Measurements from ENCODE around the gene DNAH14.

The DNAH14 gene

GRCh38 chr1:225426395-225427234 lies 497.1 kb downstream of the DNAH14 start:
- TF ChIP-seq, protein P1, sequence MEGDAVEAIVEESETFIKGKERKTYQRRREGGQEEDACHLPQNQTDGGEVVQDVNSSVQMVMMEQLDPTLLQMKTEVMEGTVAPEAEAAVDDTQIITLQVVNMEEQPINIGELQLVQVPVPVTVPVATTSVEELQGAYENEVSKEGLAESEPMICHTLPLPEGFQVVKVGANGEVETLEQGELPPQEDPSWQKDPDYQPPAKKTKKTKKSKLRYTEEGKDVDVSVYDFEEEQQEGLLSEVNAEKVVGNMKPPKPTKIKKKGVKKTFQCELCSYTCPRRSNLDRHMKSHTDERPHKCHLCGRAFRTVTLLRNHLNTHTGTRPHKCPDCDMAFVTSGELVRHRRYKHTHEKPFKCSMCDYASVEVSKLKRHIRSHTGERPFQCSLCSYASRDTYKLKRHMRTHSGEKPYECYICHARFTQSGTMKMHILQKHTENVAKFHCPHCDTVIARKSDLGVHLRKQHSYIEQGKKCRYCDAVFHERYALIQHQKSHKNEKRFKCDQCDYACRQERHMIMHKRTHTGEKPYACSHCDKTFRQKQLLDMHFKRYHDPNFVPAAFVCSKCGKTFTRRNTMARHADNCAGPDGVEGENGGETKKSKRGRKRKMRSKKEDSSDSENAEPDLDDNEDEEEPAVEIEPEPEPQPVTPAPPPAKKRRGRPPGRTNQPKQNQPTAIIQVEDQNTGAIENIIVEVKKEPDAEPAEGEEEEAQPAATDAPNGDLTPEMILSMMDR (IDR thresholded peaks at IDR 0.05; ENCODE audit: control extremely low read depth, extremely low read depth, low read depth, missing control alignments) = no peak
- POLR2A ChIA-PET = no interaction called here
- CTCF ChIA-PET = interaction anchor here (1.4 to 4.0 kb wide), 3 partner anchors 10 to 48 kb away, joined by 3 to 11 read pairs (median 10); no protein-coding TSS in a partner anchor

GRCh38 chr1:225427235-225428067 lies 498.0 kb downstream of the DNAH14 start, which contains the start of gene LBR:
Gene LBR (minus strand): TSS chr1:225428038. CDS start chr1:225424075, 3,963 bp downstream.
- CTCF ChIA-PET = interaction anchor here (1.0 to 6.2 kb wide), 4 partner anchors 13 to 30 kb away, joined by 3 to 30 read pairs (median 7); no protein-coding TSS in a partner anchor

More at GRCh38 chr1:225426395-225427234, 497.1 kb downstream of the DNAH14 start:
- DNase-seq (ENCODE audit: extremely low spot score) = peak; percentile 31

GRCh38 chr1:225428068-225428880 lies 498.8 kb downstream of the DNAH14 start:
- ChIA-PET POLR2A (interaction anchor here (0.5 to 1.1 kb wide), 3 partner anchors 16 to 1301 kb away, joined by 3 to 4 read pairs (median 4); partner anchors contain the start of gene H3-3A), CTCF (interaction anchor here (1.0 to 6.2 kb wide), 4 partner anchors 13 to 30 kb away, joined by 3 to 30 read pairs (median 4); no protein-coding TSS in a partner anchor)
- peak; percentile 96 for DNase-seq (ENCODE audit: extremely low spot score)
- TF ChIP-seq, protein P1 (IDR thresholded peaks at IDR 0.05; ENCODE audit: control extremely low read depth, extremely low read depth, low read depth, missing control alignments) = no peak

More at GRCh38 chr1:225427235-225428067, 498.0 kb downstream of the DNAH14 start, which contains the start of gene LBR:
- DNase-seq (ENCODE audit: extremely low spot score) = no peak
- TF ChIP-seq, protein P1 (IDR thresholded peaks at IDR 0.05; ENCODE audit: control extremely low read depth, extremely low read depth, low read depth, missing control alignments) = no peak
- POLR2A ChIA-PET = interaction anchor here (0.6 to 1.1 kb wide), 2 partner anchors 12 to 17 kb away, joined by 4 to 7 read pairs; no protein-coding TSS in a partner anchor

DNA sequence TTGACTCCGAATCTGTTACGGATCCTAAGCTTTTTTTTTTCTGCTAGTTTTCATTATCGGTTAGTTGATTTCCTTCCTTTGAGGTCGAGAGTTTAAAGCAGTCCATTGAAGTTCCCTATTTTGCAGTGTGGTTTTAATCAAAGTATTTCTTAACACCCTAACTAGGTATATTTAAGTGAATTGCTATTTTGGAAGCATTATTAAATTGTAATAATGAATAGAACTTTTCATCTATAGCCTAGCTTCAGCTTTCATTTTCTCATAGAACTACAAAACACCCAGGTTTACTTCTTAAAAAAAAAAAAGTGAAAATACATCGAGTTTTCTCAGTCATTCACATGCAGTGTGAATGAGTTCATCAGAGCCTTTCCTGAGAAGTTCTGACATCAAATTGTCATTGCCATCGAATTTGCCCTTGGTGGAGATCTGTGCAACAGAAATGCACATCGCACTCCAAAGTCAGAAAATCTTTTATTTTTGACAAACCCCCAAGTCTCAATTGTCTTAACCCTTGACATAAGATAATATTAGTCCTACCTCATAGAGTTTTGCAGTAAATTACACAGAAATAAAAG lies 499.5 kb downstream of the DNAH14 start:
- TF ChIP-seq, protein P1 (IDR thresholded peaks at IDR 0.05; ENCODE audit: control extremely low read depth, extremely low read depth, low read depth, missing control alignments) = no peak
- CTCF ChIA-PET = interaction anchor here (1.0 to 6.2 kb wide), 4 partner anchors 12 to 31 kb away, joined by 3 to 30 read pairs (median 4); no protein-coding TSS in a partner anchor
- DNase-seq (ENCODE audit: extremely low spot score) = no peak
- POLR2A ChIA-PET = interaction anchor here (0.5 to 0.8 kb wide), 2 partner anchors 634 to 1302 kb away, joined by 3 to 4 read pairs; partner anchors contain the start of gene H3-3A

DNA sequence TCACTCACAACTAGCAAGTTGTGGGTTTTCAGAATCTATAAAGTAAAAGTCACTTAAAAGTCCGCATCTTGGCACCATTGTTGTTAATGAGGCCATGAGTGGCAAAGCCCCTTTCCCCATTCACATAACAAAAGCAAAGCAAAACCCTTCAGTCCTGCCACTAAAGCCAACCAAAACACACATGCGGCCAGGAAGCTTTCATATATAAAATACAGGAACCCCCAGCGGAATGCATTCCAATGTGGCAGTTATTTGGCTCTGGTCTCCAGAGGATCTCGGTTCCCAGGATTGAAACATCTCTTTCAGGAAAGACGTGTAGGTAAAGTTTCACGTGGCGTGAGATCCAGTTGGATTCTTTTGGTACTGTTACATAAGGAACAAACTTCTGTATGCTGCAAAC lies 500.8 kb downstream of the DNAH14 start:
- ChIA-PET POLR2A (no interaction called here), CTCF (interaction anchor here (1.3 to 6.2 kb wide), 3 partner anchors 11 to 24 kb away, joined by 4 to 30 read pairs (median 7); no protein-coding TSS in a partner anchor)
- DNase-seq (ENCODE audit: extremely low spot score) = no peak
- TF ChIP-seq, protein P1 (IDR thresholded peaks at IDR 0.05; ENCODE audit: control extremely low read depth, extremely low read depth, low read depth, missing control alignments) = no peak

Measured in GM10248 (cell line).